SU-DHL-6 (cell line): ENCODE results near the gene DAPK3.

ENCODE experiments used
- H2AFZ ChIP-seq: fragments of 200-600 bp; sonication (generic); 2 replicates; pipeline ENCODE4 v1.6.1; 2014; ENCODE audit warnings: low read depth, mild to moderate bottlenecking, moderate library complexity, mixed read lengths, antibody characterized with exemption, low read length; ENCODE audit not compliant: severe bottlenecking
- H3F3A ChIP-seq: fragments of 200-600 bp; shearing (Covaris generic); 2 replicates; pipeline ENCODE4 v1.6.0; 2016; ENCODE audit warnings: antibody characterized with exemption, mild to moderate bottlenecking; ENCODE audit not compliant: insufficient read depth
- H3K27ac ChIP-seq: fragments of 200-600 bp; sonication (generic); 2 replicates; pipeline ENCODE4 v1.5.1; 2016; ENCODE audit warnings: low read depth, mild to moderate bottlenecking, low read length, moderate library complexity, mixed read lengths
- H3K27me3 ChIP-seq: fragments of 200-600 bp; sonication (generic), shearing (Covaris generic); 2 replicates; pipeline ENCODE4 v1.6.0; 2014; ENCODE audit warnings: mild to moderate bottlenecking, low read length
- H3K36me3 ChIP-seq: fragments of 200-600 bp; sonication (generic); 2 replicates; pipeline ENCODE4 v1.6.1; 2014; ENCODE audit warnings: mild to moderate bottlenecking, low read length, mixed read lengths
- H3K4me2 ChIP-seq: fragments of 300-600, 200-600 bp; shearing (Covaris generic), sonication (generic); 2 replicates; pipeline ENCODE4 v1.6.0; 2014; ENCODE audit warnings: low read length, low read depth, mild to moderate bottlenecking; ENCODE audit not compliant: poor library complexity, severe bottlenecking
- H3K4me3 ChIP-seq: fragments of 200-600 bp; sonication (generic); 2 replicates; pipeline ENCODE4 v1.5.1; 2014; ENCODE audit warnings: antibody characterized with exemption, low read length, mild to moderate bottlenecking, mixed read lengths; ENCODE audit not compliant: insufficient read depth, poor library complexity, severe bottlenecking
- H3K79me2 ChIP-seq: fragments of 200-600 bp; sonication (generic); 2 replicates; pipeline ENCODE4 v1.6.1; 2014; ENCODE audit warnings: mild to moderate bottlenecking, low read length, moderate library complexity; ENCODE audit not compliant: insufficient read depth
- H3K9ac ChIP-seq: fragments of 200-600 bp; sonication (generic); 2 replicates; pipeline ENCODE4 v1.7.0; 2014; ENCODE audit warnings: mild to moderate bottlenecking, low read length
- H3K9me2 ChIP-seq: fragments of 200-600 bp; sonication (generic); replicated peaks from 2 replicates; pipeline ENCODE4 v1.6.1; 2014; ENCODE audit warnings: low read length; ENCODE audit not compliant: insufficient read depth
- H3K9me3 ChIP-seq: fragments of 200-600 bp; sonication (generic); 2 replicates; pipeline ENCODE4 v1.6.1; 2014; ENCODE audit warnings: low read length, mixed read lengths; ENCODE audit not compliant: insufficient read depth
- H4K20me1 ChIP-seq: fragments of 200-600 bp; sonication (generic); 2 replicates; pipeline ENCODE4 v1.6.1; 2014; ENCODE audit warnings: low read depth, mild to moderate bottlenecking, antibody characterized with exemption, low read length, moderate library complexity, mixed read lengths
- EZH2phosphoT487 ChIP-seq: fragments of 200-600 bp; sonication (generic), shearing (Covaris generic); conservative IDR thresholded peaks from 2 replicates; pipeline ENCODE4 v1.6.1; 2018; ENCODE audit warnings: mild to moderate bottlenecking, antibody characterized with exemption, low read length, moderate library complexity, mixed read lengths
- TF ChIP-seq, protein P1 (sequence below): fragments of 200-600 bp; sonication (generic); IDR thresholded peaks from one replicate; pipeline ENCODE4 v1.5.1; 2017; ENCODE audit warnings: antibody characterized with exemption, mild to moderate bottlenecking, low read length, moderate library complexity; ENCODE audit not compliant: insufficient read depth, poor library complexity, severe bottlenecking

Gene DAPK3

DNA sequence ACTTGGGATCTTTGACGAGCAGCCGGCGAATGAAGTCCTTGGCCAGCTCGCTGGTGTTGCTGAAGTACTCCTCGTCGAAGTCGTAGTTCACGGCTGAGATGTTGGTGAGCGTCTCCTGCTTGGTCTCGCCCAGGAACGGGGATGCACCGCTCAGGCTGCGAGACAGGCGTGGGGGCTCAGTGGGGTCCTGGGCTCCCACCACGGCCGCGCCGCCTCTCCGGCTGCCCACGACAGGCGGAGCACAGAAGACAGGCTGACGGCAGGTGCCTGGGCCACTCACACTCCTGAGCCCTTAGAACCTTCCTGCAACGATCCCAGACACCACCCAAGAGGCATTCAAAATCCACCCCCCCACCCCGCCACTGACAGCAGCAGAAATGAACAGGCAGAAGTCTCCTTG lies 9.9 kb downstream of the DAPK3 start:
- Histone ChIP-seq H3K27me3 (no peaks in the 10 kb centered on the region), H3K9me2 (no peaks in the 10 kb centered on the region), H3K4me2 (no peak overlapping the region), H3F3A (no peaks in the 10 kb centered on the region), H4K20me1 (no peaks in the 10 kb centered on the region), H3K36me3 (no peaks in the 10 kb centered on the region), H3K9ac (no peak overlapping the region), H3K79me2 (no peaks in the 10 kb centered on the region), H3K9me3 (no peaks in the 10 kb centered on the region), H3K27ac (no peak overlapping the region), H2AFZ (no peak overlapping the region), H3K4me3 (no peak overlapping the region)
- TF ChIP-seq, protein P1, sequence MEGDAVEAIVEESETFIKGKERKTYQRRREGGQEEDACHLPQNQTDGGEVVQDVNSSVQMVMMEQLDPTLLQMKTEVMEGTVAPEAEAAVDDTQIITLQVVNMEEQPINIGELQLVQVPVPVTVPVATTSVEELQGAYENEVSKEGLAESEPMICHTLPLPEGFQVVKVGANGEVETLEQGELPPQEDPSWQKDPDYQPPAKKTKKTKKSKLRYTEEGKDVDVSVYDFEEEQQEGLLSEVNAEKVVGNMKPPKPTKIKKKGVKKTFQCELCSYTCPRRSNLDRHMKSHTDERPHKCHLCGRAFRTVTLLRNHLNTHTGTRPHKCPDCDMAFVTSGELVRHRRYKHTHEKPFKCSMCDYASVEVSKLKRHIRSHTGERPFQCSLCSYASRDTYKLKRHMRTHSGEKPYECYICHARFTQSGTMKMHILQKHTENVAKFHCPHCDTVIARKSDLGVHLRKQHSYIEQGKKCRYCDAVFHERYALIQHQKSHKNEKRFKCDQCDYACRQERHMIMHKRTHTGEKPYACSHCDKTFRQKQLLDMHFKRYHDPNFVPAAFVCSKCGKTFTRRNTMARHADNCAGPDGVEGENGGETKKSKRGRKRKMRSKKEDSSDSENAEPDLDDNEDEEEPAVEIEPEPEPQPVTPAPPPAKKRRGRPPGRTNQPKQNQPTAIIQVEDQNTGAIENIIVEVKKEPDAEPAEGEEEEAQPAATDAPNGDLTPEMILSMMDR = no peak
- TF ChIP-seq EZH2phosphoT487 = no peak

DNA sequence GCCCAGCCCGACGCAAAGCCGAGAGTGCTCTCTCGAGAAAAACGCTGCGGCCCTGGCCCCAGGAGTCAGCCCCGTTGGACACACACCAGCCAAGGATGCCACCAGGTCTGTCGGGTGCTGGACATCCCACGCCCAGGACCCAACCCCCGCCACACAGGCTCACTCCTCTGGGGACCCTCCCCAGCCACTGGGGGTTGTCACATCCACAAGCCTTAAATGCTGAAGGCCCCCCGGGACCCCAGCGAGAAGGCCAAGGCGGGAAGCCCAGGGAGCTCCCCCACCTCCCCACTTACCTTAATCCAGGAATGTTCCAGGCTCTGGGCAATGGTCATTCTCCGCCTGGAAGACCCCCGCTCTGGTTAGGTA lies 11.2 kb downstream of the DAPK3 start:
- no peak for TF ChIP-seq EZH2phosphoT487
- TF ChIP-seq, protein P1 = no peak
- H3K9ac ChIP-seq = no peak overlapping the region
- H3K27ac ChIP-seq = no peak overlapping the region
- no peak overlapping the region for H2AFZ ChIP-seq
- no peaks in the 10 kb centered on the region for H3K9me3 ChIP-seq
- H3K9me2 ChIP-seq = no peaks in the 10 kb centered on the region
- H3K79me2 ChIP-seq = no peaks in the 10 kb centered on the region
- no peaks in the 10 kb centered on the region for H4K20me1 ChIP-seq
- no peak overlapping the region for H3K4me3 ChIP-seq
- H3K36me3 ChIP-seq = no peaks in the 10 kb centered on the region
- H3K4me2 ChIP-seq = no peak overlapping the region
- H3F3A ChIP-seq = no peaks in the 10 kb centered on the region
- no peaks in the 10 kb centered on the region for H3K27me3 ChIP-seq

DNA sequence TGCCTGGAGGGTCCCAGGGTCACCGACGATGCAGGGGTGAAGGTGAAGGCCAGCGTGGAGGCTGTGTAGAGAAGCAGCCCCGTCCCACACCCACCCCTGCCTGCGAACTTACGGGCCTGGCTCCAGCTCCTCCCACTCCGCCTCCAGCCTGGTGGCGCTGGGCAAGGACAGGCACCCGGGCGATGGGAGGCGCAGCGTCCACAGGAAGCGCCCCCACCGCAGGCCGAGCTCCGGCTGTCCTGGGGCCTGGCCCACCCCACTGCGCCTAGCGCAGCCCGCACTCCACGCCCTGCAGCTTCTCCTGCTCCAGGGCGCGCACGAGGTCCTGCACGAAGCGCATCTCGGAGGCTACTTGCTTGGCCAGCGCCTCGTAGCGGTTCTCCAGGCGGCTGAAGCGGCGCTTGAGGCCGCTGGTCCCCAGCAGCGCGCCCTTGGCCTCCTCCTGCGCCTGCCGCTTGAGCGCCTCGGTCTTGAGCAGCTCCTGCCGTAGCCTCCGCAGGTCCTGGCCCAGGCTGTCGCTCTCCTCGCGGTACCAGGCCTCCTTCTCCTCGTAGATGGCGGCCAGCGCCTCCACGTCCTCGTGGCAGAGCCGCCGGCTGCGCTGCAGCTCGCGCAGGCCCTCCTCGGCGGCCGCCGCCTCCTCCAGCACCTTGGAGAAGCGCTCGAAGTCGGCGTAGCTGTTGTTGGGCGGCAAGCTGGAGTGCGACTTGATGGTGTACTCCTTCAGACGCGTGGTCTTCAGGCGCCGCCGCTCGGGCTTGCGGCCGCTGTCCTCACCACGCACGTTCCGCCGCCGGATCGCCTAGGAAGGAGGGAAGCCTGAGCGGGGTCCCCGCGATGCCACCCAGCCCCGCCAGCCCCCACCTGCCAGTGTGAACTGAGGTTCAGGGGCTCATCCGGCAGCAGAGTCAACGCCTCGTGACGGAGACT lies 11.8 kb downstream of the DAPK3 start:
- no peaks in the 10 kb centered on the region for H3K9me3 ChIP-seq
- H3F3A ChIP-seq = no peaks in the 10 kb centered on the region
- TF ChIP-seq, protein P1 = no peak
- no peak for TF ChIP-seq EZH2phosphoT487
- no peaks in the 10 kb centered on the region for H4K20me1 ChIP-seq
- H3K4me3 ChIP-seq = no peak overlapping the region
- H3K79me2 ChIP-seq = no peaks in the 10 kb centered on the region
- H3K4me2 ChIP-seq = no peak overlapping the region
- no peak overlapping the region for H3K9ac ChIP-seq
- H3K9me2 ChIP-seq = no peaks in the 10 kb centered on the region
- H2AFZ ChIP-seq = no peak overlapping the region
- no peak overlapping the region for H3K27ac ChIP-seq
- H3K36me3 ChIP-seq = no peaks in the 10 kb centered on the region
- no peaks in the 10 kb centered on the region for H3K27me3 ChIP-seq
